HG03558 (cell line): ENCODE data around the gene CPO.

ENCODE experiments used
- ATAC-seq: cut with Tn5 transposase; IDR thresholded peaks from one replicate; pipeline ENCODE4 v1.9.1; 2021; ENCODE audit warnings: moderate number of reproducible peaks; ENCODE audit not compliant: unreplicated experiment; ENCODE audit errors: extremely low read depth

Gene CPO

DNA sequence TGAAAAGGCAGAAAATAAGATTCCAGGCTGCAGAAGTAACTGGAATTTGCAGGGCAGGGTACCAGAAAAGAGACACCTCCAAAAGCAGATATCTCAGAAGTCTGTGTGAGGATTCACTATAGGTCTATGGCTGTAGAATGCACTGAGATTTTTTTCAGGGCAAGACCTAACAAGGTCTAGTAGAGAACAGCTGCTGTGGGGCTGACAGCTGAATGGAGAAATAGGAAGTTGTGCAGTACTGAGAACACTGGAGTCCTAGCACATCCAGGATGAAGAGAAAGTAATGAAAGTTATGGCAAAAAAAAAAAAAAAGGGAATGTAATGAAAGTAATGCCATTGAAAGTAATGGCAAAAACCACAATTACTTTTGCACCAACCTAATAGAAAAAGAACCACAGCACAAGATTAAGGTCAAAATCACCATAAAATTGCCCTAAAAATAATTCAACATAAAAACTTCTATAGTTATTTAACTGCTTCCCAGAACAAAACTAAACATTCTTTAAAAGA lies 57.3 kb downstream of the CPO start:
- ATAC-seq = no peak

GRCh38 chr2:207008105-207008990 lies 69.0 kb downstream of the CPO start:
- no peak for ATAC-seq

GRCh38 chr2:207012461-207012860 lies 73.1 kb downstream of the CPO start:
- no peak for ATAC-seq

DNA sequence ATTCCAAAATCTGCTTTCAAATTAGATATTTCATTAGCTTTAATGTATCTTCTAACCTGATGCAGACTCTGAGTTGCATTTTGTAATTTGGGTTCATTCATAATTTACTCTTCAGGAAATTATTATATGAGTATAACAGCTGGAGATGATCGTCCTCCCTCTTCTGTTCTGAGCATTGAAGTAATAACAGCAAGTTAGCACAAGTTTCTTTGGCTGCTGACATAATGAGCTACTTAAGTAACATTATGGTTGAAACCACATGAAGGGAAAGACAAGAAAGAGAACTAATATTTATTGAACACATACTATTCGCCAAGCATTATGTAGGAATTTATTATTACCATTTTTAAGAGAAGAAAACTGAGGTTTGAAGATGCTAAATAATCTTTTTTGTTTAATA lies 75.1 kb downstream of the CPO start:
- no peak for ATAC-seq

GRCh38 chr2:207015901-207016300 lies 76.6 kb downstream of the CPO start:
- no peak for ATAC-seq
